Transverse colon (tissue), 3 donors: ENCODE results near the gene HPN.

Experiments used
- CTCF ChIP-seq, 5 experiments: fragments of 200-600 bp in 3 of 5; fragments of 450-650 bp in 2 of 5; sonication (generic) in 3 of 5; IDR thresholded peaks; 1 replicate in 2 of 5; 2 replicates in 3 of 5; pipeline ENCODE4 v1.5.1; 2016 to 2017; ENCODE audit warnings: antibody characterized with exemption in 5 of 5, inconsistent platforms in 3 of 5, mild to moderate bottlenecking in 2 of 5, moderate library complexity in 1 of 5
- POLR2A ChIP-seq: fragments of 450-650 bp; IDR thresholded peaks from one replicate; pipeline ENCODE4 v1.6.1; 2016; ENCODE audit warnings: antibody characterized with exemption, mild to moderate bottlenecking, moderate library complexity

GRCh38 chr19:34999498-35000337 lies 41.8 kb upstream of the HPN start, which contains the start of gene GRAMD1A:
- TF ChIP-seq CTCF (IDR thresholded peaks at IDR 0.05) = no peak
- peak; percentile 88 for TF ChIP-seq POLR2A
